Nephron (organoid): ENCODE measurements around the gene SERGEF.

Source experiments
- H3K27ac Mint-ChIP-seq, 3 experiments: 2 replicates each; pipeline ENCODE4 v1.8.0; 2020; ENCODE audit warnings: mixed read lengths in 3 of 3, mild to moderate bottlenecking in 2 of 3, moderate library complexity in 1 of 3
- H3K27me3 Mint-ChIP-seq: 2 replicates; pipeline ENCODE4 v1.8.0; 2021; ENCODE audit warnings: low read depth, mild to moderate bottlenecking, moderate library complexity, mixed read lengths
- H3K36me3 Mint-ChIP-seq: 2 replicates; pipeline ENCODE4 v1.8.0; 2020; ENCODE audit warnings: low read depth, mixed read lengths
- H3K4me1 Mint-ChIP-seq: 2 replicates; pipeline ENCODE4 v1.8.0; 2020; ENCODE audit warnings: mixed read lengths
- H3K4me3 Mint-ChIP-seq, 3 experiments: 2 replicates each; pipeline ENCODE4 v1.8.0; 2020; ENCODE audit warnings: mild to moderate bottlenecking in 3 of 3, mixed read lengths in 3 of 3, moderate library complexity in 2 of 3
- H3K9me3 Mint-ChIP-seq: 2 replicates; pipeline ENCODE4 v1.8.0; 2020; ENCODE audit warnings: mixed read lengths
- TF ChIP-seq, protein P1 (sequence below), 3 experiments: fragments of 200-600 bp; sonication (generic); IDR thresholded peaks; one replicate each; pipeline ENCODE4 v1.5.0; 2021; ENCODE audit warnings: antibody characterized with exemption in 3 of 3; ENCODE audit not compliant: unreplicated experiment in 3 of 3

SERGEF gene

DNA sequence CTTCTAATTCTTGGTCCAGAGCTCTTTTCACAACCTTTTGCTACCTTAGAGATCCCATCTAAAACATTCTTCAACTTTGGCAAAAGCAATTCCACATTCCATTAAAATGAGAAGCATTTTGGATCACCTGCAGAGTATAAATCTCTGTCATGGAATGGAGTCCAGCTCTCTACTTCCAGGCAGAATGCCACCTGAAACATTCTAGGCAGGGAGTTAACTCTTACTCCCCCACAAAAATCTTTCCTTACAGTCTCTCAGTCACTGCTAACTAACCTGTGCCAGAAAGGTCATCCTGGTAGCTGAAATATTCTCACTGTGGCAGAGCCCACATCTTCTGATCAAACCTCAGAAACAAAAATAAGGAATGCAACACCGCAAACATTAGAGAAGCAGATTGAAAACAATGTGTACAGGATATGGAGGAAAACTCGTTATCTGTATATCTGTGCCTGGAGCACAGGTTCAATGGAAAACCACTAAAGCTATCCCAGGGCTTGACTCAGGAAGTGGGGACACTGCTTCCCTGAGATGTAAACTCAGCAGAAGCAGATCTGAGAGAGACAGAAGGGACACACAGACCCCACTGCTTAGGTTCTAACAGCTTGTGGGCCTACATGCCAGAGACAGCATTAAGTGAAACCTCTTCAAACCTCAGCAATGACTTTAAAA is 199.3 kb downstream of the SERGEF start:
- no peaks in the 10 kb centered on the region for H3K36me3 Mint-ChIP-seq
- peaks cover 2% of the 10 kb centered on the region for H3K9me3 Mint-ChIP-seq
- H3K4me1 Mint-ChIP-seq, result peaks cover 46% of the 10 kb centered on the region
- H3K27ac Mint-ChIP-seq, result peak overlapping the region; percentile 43 to 72 (median 70)
- no peaks in the 10 kb centered on the region for H3K27me3 Mint-ChIP-seq
- TF ChIP-seq, protein P1, sequence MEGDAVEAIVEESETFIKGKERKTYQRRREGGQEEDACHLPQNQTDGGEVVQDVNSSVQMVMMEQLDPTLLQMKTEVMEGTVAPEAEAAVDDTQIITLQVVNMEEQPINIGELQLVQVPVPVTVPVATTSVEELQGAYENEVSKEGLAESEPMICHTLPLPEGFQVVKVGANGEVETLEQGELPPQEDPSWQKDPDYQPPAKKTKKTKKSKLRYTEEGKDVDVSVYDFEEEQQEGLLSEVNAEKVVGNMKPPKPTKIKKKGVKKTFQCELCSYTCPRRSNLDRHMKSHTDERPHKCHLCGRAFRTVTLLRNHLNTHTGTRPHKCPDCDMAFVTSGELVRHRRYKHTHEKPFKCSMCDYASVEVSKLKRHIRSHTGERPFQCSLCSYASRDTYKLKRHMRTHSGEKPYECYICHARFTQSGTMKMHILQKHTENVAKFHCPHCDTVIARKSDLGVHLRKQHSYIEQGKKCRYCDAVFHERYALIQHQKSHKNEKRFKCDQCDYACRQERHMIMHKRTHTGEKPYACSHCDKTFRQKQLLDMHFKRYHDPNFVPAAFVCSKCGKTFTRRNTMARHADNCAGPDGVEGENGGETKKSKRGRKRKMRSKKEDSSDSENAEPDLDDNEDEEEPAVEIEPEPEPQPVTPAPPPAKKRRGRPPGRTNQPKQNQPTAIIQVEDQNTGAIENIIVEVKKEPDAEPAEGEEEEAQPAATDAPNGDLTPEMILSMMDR (IDR thresholded peaks at IDR 0.05; ENCODE audit: unreplicated experiment in 3 of 3), result no peak
- no peak overlapping the region for H3K4me3 Mint-ChIP-seq

DNA sequence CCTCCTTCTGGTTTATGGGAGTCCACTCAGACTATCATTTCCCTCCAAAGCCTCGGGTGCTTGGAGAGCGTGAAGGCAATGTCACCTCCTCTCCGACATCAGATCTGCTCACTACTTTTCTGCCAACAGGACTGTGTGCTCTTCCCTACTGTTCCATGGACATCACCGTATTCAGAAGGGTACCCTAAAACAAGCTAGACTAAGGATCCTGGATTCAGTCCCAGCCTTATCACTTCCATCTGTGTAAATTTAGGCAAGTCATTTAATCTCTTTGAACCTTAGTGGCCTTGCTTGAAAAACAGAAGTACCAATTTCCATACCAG is 200.0 kb downstream of the SERGEF start:
- no peaks in the 10 kb centered on the region for H3K36me3 Mint-ChIP-seq
- H3K27me3 Mint-ChIP-seq, result no peaks in the 10 kb centered on the region
- H3K4me1 Mint-ChIP-seq, result peaks cover 46% of the 10 kb centered on the region

DNA sequence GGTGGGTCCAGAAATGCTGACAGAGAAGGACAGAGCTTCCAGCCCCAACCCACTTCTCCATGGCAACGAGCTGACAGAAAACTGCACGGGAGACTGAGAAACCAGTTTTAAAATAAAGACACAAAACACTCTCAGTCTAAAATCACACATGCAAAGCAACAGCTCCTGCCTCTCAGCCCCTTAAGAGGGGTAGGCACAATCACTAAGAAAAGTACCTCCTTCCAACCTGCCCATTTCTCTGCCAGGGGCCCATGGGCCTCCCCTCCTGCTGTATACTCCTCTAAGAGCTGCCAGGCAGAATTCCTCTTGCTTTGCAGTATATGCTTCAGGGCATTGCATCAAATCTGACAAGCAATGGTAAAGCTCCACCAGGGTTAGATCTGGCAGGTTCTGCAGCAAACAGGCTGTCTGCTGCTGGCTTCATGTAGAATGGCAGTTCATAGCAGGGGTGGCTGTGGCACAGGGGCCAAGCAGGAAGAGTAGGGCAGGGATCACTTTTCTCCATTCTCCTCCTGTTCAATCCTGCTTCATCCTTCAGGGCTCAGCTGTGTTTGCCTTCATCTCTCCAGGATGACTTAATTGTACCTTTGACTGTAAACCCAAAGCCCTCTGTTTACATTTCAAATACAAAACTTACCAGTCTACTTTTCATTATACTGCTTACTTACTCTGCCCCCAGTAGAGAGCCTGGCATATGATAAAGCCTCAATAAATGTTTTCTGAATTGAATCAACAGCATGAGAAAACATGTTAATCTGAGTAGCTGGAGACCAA is 200.6 kb downstream of the SERGEF start:
- Mint-ChIP-seq H3K27ac (peak overlapping the region; percentile 12 to 44 (median 30)), H3K36me3 (no peaks in the 10 kb centered on the region), H3K4me3 (no peak overlapping the region), H3K4me1 (peaks cover 46% of the 10 kb centered on the region), H3K27me3 (no peaks in the 10 kb centered on the region), H3K9me3 (peaks cover 2% of the 10 kb centered on the region)
- TF ChIP-seq, protein P1 (IDR thresholded peaks at IDR 0.05; ENCODE audit: unreplicated experiment in 3 of 3), result no peak

More for the DNA sequence above, 200.0 kb downstream of the SERGEF start:
- TF ChIP-seq, protein P1 (IDR thresholded peaks at IDR 0.05; ENCODE audit: unreplicated experiment in 3 of 3), result no peak
- H3K27ac Mint-ChIP-seq, result peak overlapping the region in 2 of 3 experiments; percentile 21 to 70
- peaks cover 2% of the 10 kb centered on the region for H3K9me3 Mint-ChIP-seq
- H3K4me3 Mint-ChIP-seq, result no peak overlapping the region

DNA sequence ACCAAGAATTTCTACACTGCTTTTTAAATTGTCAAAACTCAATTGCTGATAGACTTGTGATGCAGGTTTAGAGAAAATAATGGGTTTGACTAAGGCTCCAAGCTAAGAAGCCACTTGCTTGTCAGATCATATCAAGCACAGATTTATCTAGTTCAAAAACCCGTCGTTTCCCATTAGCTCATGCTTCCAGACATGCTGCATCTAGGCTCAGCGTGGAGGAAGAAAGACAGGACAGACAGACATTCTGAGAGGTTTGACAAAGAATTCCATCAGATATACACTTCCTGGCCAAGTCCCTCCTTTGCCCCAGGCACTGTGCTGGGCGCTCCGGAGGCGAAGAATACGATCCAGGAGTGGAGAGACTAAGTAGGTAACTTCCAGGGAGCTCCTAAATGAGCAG is 201.5 kb downstream of the SERGEF start:
- Mint-ChIP-seq H3K9me3 (peaks cover 2% of the 10 kb centered on the region), H3K4me3 (no peak overlapping the region), H3K36me3 (no peaks in the 10 kb centered on the region), H3K4me1 (peaks cover 46% of the 10 kb centered on the region), H3K27ac (peak overlapping the region in 2 of 3 experiments; percentile 12 to 37), H3K27me3 (peaks cover 4% of the 10 kb centered on the region)
- TF ChIP-seq, protein P1 (IDR thresholded peaks at IDR 0.05; ENCODE audit: unreplicated experiment in 3 of 3), result no peak

DNA sequence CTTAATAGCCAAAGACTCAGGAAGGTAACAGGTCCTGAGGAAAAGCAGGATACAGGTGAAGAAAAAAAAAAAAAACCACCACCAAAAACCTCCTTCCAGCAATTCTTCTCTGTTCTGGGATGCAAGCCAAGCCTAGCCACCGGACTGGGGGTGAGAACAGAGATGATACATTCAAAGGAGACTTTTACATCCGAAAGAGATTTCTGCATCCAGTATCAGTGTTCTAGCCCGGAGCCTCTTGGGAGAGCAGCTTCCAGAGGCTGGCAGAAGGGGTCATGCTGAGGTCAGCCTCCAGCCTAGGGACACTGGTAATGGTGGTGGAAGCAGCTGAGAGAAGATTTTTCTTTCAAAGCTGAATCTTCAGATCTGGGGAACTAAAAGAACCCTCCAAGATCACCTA is 202.1 kb downstream of the SERGEF start:
- TF ChIP-seq, protein P1 (IDR thresholded peaks at IDR 0.05; ENCODE audit: unreplicated experiment in 3 of 3), result no peak
- peaks cover 4% of the 10 kb centered on the region for H3K27me3 Mint-ChIP-seq
- peaks cover 2% of the 10 kb centered on the region for H3K9me3 Mint-ChIP-seq
- no peak overlapping the region for H3K4me3 Mint-ChIP-seq
- H3K27ac Mint-ChIP-seq, result no peak overlapping the region
- no peaks in the 10 kb centered on the region for H3K36me3 Mint-ChIP-seq
- H3K4me1 Mint-ChIP-seq, result peaks cover 40% of the 10 kb centered on the region
